Kidney (tissue), 14 donors: ENCODE data around the gene SYNE3. TPM values are rescaled to one million over a fixed set of nuclear protein-coding genes. Genes with fewer than 3 reads are reported as not detected.

ENCODE experiments used
- DNase-seq, 5 donors: peaks; one replicate each; pipeline ENCODE4 v3.0.0-alpha.2; 2013 to 2020
- FAIRE-seq: peaks from 2 replicates; lab custom pipeline; 2012; peaks lifted over from hg19 to GRCh38; lab: Jason Lieb, UNC
- H3K27ac ChIP-seq, 2 donors: one replicate each; pipeline ENCODE4 v1.7.0; 2013; ENCODE audit warnings: low read depth in 2 of 2, low read length in 2 of 2, inconsistent platforms in 1 of 2
- H3K27me3 ChIP-seq: one replicate; pipeline ENCODE4 v1.7.1; 2013; ENCODE audit warnings: low read length, inconsistent platforms; ENCODE audit not compliant: control insufficient read depth, insufficient read depth
- H3K36me3 ChIP-seq, 3 donors: one replicate each; pipeline versions ENCODE4 v1.7.0 to v1.7.1; 2013; ENCODE audit warnings: low read length in 3 of 3, control low read depth in 1 of 3, inconsistent platforms in 1 of 3; ENCODE audit not compliant: insufficient read depth in 3 of 3, control insufficient read depth in 2 of 3
- H3K4me1 ChIP-seq, 3 donors: one replicate each; pipeline versions ENCODE4 v1.7.0 to v1.7.1; 2013; ENCODE audit warnings: low read length in 3 of 3, inconsistent platforms in 1 of 3, low read depth in 1 of 3; ENCODE audit not compliant: control insufficient read depth in 2 of 3, insufficient read depth in 2 of 3
- H3K4me3 ChIP-seq, 3 donors: one replicate each; pipeline versions ENCODE4 v1.7.0 to v1.8.1; 2013; ENCODE audit warnings: low read length in 3 of 3, control low read depth in 1 of 3, inconsistent platforms in 1 of 3
- H3K9ac ChIP-seq, 3 donors: one replicate each; pipeline versions ENCODE4 v1.7.0 to v1.7.1; 2013; ENCODE audit warnings: low read length in 3 of 3, control low read depth in 1 of 3, inconsistent platforms in 1 of 3
- H3K9me3 ChIP-seq, 3 donors: one replicate each; pipeline versions ENCODE4 v1.7.0 to v1.7.1; 2013; ENCODE audit warnings: low read length in 3 of 3, control low read depth in 1 of 3, inconsistent platforms in 1 of 3; ENCODE audit not compliant: control insufficient read depth in 2 of 3, insufficient read depth in 1 of 3
- CTCF ChIP-seq: IDR thresholded peaks from 3 replicates; pipeline ENCODE4 v1.5.1; 2012; ENCODE audit warnings: mild to moderate bottlenecking, moderate library complexity, borderline replicate concordance; ENCODE audit not compliant: insufficient read depth; ENCODE audit errors: extremely low read depth
- intact Hi-C: fragments of 100-400 bp; cut with DNase I; formaldehyde crosslinking; loops from one replicate; pipeline ENCODE4 v1.11.1; 2022
- polyA plus RNA-seq: library from polyadenylated mRNA; stranded (reverse); fragments of 350-450 nt; fragmentation: Illumina TruSeq; extraction: RNeasy Lipid Tissue Mini Kit (QIAGEN cat#74804); gene quantifications from one replicate; pipeline ENCODE4 v1.2.3, GENCODE V29; 2014; ENCODE audit warnings: low read depth, low replicate concordance; ENCODE audit not compliant: insufficient read depth
- total RNA-seq: library from RNA; stranded (reverse); fragmentation: NEBNext Ultra II Directional; extraction: Animal tissue kit (Norgen Biotek cat#: 25700); gene quantifications from one replicate; pipeline ENCODE4 v1.2.1, GENCODE V29; 2021
- donor health status: control.
- donor health status: control.
- donor health status: control.
- donor health status: control.
- donor health status: control.
- donor health status: DM: yes; HTN: yes; CAD: no.
- donor health status: Normal renal cell carcinoma (clear cell type).

Gene SYNE3
- total and polyA plus RNA-seq, 2 donors from 2014 or later, result 0.54 to 18.5 TPM

- Histone ChIP-seq H3K4me1 (peaks cover 0 to 12% (median 7%) of the 10 kb centered on the region in 3 donors), H3K9me3 (peaks cover 0 to 3% (median 0%) of the 10 kb centered on the region in 3 donors), H3K9ac (no peak overlapping the region), H3K36me3 (peaks cover 0 to 8% (median 7%) of the 10 kb centered on the region in 3 donors), H3K27me3 (no peaks in the 10 kb centered on the region), H3K4me3 (no peak overlapping the region), H3K27ac (peak overlapping the region in 1 of 2 donors; percentile 28)
- FAIRE-seq (no peak), DNase-seq (no peak)
- TF ChIP-seq CTCF, result no peak
- intact Hi-C loops, result no loop called here
These were observed 30.8 kb upstream of the SYNE3 start for GRCh38 chr14:95547272-95547625.

GRCh38 chr14:95545515-95546168 is 29.2 kb upstream of the SYNE3 start:
- FAIRE-seq, result no peak
- intact Hi-C loops, result no loop called here

GRCh38 chr14:95544588-95544987 is 28.1 kb upstream of the SYNE3 start:
- no peak for TF ChIP-seq CTCF
- FAIRE-seq (no peak), DNase-seq (no peak)
- Histone ChIP-seq H3K9me3 (no peaks in the 10 kb centered on the region), H3K4me3 (no peak overlapping the region), H3K27ac (no peak overlapping the region), H3K4me1 (peaks cover 0 to 12% (median 4%) of the 10 kb centered on the region in 3 donors), H3K36me3 (peaks cover 0 to 8% (median 7%) of the 10 kb centered on the region in 3 donors), H3K9ac (no peak overlapping the region), H3K27me3 (no peaks in the 10 kb centered on the region)
- intact Hi-C loops, result no loop called here

More at GRCh38 chr14:95545515-95546168, 29.2 kb upstream of the SYNE3 start:
- no peaks in the 10 kb centered on the region for H3K9me3 ChIP-seq
- peaks cover 0 to 12% (median 7%) of the 10 kb centered on the region in 3 donors for H3K4me1 ChIP-seq
- H3K36me3 ChIP-seq, result peaks cover 0 to 8% (median 7%) of the 10 kb centered on the region in 3 donors
- no peak overlapping the region for H3K9ac ChIP-seq
- DNase-seq, result no peak
- no peak overlapping the region for H3K4me3 ChIP-seq
- H3K27me3 ChIP-seq, result no peaks in the 10 kb centered on the region
- TF ChIP-seq CTCF, result no peak
- no peak overlapping the region for H3K27ac ChIP-seq
